PC-3 (cell line): ENCODE results near the gene MREG.

Experiments
- CTCF ChIP-seq: fragments of 300-600 bp; sonication (generic); conservative IDR thresholded peaks from 2 replicates; pipeline ENCODE4 v1.5.1; 2017; ENCODE audit warnings: antibody characterized with exemption, low read depth, mild to moderate bottlenecking, low read length
- EZH2 ChIP-seq: fragments of 300-600 bp; sonication (generic); IDR thresholded peaks from one replicate; pipeline ENCODE4 v1.6.1; 2017; ENCODE audit warnings: antibody characterized with exemption, mild to moderate bottlenecking, low read length; ENCODE audit not compliant: unreplicated experiment
- EZH2phosphoT487 ChIP-seq: fragments of 300-600 bp; sonication (generic); IDR thresholded peaks from 2 replicates; pipeline ENCODE4 v1.6.1; 2018; ENCODE audit warnings: mild to moderate bottlenecking, antibody characterized with exemption, low read length, borderline replicate concordance

DNA sequence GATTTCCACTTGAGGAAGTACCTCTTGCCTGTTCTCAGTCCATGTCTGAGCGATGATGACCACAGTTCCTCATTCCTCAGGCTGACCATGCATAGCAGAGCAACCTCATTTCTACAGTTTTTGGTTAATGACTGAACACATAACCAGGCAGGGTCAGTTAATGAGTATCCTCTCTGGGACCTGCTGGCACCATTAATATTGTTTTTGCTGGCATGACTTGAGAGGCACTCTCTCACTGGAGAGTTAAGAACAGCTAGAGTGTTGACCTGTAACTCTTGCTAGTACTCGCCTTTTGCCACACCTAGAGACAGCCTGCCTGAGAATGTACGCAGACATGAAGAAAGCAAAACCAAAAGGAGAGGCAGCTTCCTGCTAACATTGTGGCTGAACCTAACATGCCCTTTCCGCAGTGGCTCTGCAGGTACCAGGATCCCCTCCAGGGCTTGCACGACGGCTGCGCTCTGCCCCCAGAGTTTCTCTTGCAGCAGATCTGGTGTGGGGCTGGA, 44.4 kb upstream of the MREG start:
- TF ChIP-seq CTCF (no peak), EZH2 (no peak), EZH2phosphoT487 (no peak)
